NCI-H748 (cell line): ENCODE measurements around the gene UNC5A.

Experiments used
- DNase-seq: peaks from one replicate; lab custom pipeline; 2025; ENCODE audit not compliant: unreplicated experiment; lab: John Stamatoyannopoulos, UW

The UNC5A gene

DNA sequence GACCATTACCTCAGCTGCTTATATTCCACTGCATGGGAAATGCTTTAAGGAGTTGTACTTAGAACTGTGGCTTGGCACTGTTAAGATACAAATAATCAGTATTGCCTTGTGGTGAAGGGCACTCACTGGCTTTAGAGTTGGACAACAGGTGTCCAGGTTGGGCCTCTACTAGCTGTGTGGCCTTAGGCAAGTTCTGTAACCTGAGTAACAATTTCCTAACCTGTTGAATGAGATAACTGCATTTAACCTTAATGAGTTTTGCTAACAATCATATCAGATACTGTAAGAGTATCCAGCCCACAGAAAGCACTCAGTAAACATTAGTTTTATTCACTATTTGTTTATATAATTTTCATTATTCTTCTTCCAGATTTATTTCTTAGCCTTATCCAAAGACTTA, 106.0 kb downstream of the UNC5A start:
- DNase-seq, result no peak

DNA sequence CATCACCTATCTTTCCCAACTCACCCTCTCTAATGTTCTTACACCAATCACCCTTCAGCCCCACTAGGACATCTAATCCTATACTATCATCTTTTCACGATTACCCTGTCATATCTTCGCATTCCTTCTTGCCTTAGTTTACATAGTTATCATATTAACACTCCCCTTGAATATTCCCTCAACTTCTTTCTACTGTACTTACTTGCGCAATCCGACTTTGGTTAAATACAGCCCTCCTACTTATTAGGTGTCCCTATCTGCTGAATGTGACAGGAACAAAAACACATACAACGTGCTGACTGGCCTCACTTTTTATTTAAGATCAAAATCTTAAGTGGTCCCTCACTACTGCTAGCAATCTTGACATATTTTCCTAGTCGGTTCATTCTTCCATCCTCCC, 108.3 kb downstream of the UNC5A start:
- DNase-seq, result no peak

DNA sequence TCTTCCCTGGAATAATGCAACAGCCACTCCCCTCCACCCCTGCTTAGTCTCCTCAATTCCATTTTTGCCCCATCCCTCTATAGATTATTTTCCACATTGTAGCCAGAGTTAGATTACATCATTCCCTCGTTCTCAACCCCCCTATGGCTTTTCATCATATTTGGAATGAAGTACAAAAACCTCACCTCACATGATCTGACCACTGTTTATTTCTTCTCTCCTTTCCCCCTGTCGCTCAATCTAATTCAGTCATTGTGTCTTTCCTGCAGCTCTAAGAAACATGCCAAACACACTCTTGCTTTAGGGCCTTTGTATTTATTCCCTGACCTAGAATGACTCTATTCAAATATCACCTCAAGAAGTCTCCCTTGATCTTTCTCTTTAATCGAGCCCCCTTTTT, 111.4 kb downstream of the UNC5A start:
- DNase-seq, result no peak

DNA sequence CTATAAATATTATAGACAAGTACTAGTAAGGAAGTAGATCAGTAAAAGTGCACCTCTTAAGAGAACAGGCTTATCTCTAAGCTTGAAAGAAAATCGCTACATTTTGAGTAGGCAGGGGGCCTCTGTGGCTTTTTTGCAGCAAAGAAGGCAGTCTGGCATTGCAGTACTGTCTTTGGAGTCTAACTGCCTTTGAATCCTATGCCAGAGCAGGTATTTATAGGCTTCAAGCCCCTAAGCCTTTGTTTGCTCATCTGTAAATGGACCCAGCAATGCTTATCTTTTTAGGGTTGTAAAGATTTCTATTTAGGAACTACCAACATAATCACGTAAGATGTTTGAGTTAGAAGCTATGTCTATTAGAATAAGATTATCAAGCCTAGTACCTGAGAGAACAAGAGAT, 112.5 kb downstream of the UNC5A start:
- DNase-seq, result no peak

DNA sequence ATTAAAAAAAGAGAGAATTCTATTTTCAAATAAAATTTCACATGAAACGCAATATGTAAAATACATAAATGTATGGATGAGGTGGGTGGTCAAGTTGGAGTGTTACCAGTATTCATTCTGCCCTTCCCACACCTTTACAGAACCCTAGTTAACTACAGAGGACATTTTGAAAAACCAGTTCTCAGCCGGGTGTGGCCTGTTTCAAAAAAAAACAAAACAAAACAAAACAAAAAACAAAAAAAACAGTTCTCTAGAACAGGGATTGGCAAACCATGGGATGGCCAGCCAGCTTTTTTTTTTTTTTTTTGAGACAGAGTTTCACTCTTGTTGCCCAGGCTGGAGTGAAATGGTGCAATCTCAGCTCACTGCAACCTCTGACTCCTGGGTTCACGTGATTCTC, 117.2 kb downstream of the UNC5A start:
- DNase-seq, result no peak

DNA sequence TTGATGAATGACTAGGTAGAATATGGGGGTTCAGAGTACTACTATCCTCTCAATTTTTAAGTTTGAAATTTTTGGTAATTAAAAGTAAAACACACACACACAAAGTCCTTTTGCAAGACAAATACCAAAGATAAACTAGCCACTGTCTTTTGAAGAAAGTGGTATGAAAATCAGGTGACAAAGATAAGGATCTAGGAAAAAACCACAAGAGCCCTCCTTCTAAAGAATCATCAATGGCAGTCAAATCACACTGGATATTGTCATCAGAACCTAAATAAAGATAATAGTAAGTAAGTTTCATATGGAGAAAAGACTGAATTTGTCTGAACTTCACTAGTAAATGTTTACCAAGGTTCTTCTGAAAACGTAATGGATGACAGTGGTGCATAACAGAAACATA, 119.3 kb downstream of the UNC5A start:
- no peak for DNase-seq
